ENCODE measurements around the gene GPR142.

Gene GPR142

GRCh38 chr17:74371653-74372147 lies 4.4 kb downstream of the GPR142 start:
- no peak for DNase-seq

- DNase-seq, result no peak
Measured at GRCh38 chr17:74372426-74372825, 5.1 kb downstream of the GPR142 start.

DNA sequence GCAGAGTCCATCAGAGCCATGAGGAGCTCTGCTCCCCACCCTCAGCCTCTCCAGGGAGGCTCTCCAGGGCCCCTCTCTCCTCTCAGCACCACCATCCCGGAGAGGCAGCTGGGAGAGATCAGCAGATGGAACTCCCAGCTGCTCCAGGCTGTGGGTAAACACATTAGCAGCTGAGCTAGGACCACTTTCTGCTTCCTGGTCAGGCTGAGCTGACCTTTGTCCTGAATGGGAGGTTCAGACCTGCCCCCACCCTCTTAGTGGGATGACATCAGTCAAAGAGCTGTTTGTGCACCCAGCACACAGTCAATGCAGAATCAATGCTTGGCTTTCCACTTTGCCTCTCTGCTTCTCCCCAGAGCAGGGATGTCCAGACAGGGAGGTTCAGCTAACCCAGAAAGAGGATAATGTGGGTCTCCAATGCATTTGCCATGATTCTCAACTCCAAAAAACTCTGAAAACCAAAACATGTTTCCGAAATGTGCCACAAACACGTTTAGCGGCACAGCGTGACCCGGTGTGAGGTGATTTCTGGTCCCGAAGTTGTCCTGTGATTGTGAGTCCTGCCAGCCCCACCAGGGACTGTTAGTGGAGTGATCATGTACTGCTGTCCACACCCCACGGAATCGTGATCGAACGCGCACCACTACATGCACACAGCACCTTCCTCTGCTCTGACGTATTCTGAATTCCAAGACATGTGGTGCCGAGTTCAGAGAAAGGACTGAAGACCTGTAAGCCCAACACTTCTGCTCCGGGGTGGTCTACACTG lies 6.7 kb downstream of the GPR142 start:
- no peak for DNase-seq

GRCh38 chr17:74374858-74375257 lies 7.6 kb downstream of the GPR142 start:
- DNase-seq, result no peak

DNA sequence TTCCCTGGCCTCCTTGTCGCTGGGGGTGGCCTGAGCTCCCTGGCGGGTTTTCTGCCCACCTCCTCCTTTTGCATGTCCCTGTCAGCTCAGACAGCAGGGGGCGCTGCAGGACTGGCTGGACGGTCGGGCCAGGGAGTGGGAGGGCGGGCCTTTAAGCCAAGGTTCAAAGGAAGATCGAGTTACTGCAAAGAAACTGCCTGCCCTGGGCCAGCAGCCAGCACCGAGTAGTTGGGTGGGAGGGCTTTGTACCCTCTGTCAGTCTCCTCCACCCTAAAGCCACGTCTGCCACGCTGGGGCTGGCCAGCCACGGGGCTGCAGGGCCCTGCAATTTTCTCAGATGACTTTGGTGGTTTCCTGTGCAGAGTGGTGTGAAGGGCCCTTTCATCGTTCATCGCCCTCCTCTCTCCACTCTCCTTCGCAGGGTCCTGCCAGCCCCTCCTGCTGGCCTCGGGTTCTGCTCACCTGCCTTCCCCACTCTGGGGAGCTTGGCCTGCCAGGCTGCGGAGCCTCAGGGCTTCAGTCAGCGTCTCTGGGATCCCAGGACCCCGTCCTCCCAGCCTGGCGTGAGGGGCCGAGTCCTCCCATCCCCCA lies 12.3 kb downstream of the GPR142 start:
- peak; percentile 89 for DNase-seq

GRCh38 chr17:74380086-74380958 lies 13.0 kb downstream of the GPR142 start:
- no peak for DNase-seq

DNA sequence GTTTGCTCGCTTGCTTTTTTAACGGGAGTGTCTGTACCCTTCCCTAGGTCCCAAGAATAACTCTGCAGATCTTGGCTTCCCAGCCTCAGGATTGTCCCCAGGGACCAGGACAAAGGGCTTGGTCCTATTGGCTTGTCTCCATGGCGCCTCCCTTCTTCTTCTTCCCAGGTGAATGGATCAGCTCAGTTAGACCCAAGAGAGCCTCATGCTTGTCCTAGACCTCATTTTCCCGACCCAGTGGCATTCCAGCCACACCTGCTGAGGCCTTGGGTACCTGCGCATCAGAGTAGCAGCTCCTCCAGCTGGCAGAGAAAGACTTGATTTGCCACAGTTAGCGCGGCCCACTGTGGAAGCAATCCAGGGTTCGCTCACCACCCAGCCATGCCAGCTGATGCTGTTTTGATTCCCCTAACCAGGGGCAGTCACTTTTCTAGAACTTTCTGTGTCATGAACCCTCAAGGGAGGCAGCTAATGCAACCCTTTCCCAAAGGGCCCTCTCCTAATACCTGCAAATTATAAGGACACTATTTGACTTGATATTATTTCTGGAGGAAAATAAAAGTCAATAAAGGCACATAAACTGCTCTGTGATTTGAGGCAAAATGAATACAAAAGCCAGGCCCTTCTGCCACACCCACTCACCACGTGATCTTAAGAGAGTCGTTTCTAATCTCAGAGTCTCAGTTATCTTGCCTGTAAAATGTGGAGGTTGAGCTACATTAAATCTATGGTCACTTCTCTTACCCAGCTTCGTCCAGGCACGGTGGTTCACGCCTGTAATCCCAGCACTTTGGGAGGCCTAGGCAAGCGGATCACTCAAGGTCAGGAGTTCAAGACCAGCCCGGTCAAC lies 13.9 kb downstream of the GPR142 start:
- no peak for DNase-seq

- no peak for DNase-seq
Measured at GRCh38 chr17:74383141-74383540, 15.8 kb downstream of the GPR142 start.

- no peak for DNase-seq
Measured at GRCh38 chr17:74385201-74385600, 17.9 kb downstream of the GPR142 start.

DNA sequence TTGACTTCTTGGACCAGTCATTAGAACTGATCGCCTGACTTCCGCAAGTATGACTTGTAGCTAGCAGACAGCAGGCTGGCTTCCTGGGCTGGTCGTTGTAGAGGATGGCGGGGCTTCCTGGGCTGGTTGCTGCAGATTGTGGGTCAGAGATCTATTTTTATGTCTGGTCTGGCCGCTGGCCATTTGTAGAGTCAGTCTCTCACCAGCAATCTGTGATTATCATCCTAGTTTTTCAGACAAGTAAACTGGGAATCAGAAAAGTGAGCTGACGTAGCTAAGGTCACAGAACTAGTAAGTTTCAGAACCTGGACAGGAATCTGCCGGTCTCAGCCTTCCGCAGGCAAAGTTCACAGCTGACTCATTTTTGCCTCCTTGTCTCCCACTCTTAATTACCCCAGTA lies 19.1 kb downstream of the GPR142 start:
- no peak for DNase-seq

DNA sequence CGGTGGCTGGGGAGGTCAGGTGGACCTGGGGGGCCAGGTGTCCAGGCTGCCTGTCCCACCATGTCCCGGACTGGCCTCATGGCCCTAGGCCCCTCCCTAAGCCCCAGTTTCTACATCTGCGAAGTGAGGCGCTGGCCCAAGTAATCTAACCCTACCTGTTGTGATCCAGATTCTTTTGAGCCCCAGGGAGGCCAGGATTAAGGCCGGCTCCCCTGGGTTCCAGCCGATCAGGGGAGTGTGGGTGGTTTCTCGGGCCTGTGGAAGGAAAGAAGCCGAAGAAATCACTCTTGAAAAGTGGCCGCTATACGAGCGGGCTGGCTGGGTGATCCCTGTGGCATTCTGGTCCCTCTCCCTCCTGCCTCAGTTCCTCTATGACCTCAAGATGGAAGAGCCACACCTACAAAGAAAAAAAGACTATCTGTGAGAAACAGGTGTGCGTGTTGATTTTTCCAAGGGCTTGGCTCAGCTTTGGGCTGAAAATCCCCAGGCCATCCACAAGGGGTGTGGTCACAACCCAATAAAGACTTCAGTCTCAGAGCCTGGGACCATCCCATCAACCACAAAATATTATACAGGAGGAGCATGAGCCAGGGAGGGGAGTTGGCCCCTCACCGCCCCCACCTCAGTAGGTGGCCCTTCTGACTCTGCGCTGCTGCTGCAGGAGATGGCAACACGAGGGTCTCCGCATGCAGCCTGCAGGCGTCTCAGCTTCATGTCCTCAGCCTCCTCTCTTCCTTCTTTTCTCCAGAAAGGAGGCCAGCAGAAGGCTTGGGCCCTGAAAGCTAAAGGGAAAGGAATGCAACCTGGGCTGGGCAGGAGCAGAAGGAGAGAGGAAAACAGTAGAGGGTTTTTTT lies 20.3 kb downstream of the GPR142 start:
- DNase-seq, result no peak

GRCh38 chr17:74389084-74389753 lies 21.9 kb downstream of the GPR142 start:
- DNase-seq, result no peak

DNA sequence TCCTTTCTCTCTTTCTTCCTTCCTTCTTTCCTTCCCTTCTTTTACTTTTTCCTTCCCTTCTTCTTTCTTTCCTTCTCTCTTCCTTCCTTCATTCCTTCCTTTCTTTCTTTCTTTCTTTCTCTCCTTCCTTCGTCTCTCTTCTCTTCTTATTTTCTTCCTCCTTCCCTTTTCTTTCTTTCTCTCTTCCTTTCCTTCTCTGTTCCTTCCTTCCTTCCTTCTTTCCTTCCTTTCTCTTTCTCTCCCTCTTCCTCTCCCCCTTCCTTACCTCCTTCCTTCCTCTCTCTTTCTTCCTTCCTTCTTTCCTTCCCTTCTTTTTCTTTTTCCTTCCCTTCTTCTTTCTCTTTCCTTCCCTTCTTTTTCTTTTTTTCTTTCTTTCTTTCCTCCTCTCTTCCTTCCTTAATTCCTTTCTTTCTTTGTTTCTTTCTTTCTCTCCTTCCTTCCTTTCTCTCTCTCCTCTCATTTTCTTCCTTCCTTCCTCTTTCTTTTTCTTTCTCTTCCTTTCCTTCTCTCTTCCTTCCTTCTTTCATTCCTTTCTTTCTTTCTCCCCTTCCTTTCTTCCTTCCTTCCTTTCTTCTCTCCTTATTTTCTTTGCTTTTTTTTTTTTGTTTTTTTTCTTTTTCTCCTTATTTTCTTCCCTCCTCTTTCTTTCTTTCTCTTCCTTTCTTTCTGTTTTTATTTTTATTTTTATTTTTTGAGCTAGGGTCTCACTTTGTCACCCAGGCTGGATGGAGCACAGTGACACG lies 22.8 kb downstream of the GPR142 start:
- no peak for DNase-seq

DNA sequence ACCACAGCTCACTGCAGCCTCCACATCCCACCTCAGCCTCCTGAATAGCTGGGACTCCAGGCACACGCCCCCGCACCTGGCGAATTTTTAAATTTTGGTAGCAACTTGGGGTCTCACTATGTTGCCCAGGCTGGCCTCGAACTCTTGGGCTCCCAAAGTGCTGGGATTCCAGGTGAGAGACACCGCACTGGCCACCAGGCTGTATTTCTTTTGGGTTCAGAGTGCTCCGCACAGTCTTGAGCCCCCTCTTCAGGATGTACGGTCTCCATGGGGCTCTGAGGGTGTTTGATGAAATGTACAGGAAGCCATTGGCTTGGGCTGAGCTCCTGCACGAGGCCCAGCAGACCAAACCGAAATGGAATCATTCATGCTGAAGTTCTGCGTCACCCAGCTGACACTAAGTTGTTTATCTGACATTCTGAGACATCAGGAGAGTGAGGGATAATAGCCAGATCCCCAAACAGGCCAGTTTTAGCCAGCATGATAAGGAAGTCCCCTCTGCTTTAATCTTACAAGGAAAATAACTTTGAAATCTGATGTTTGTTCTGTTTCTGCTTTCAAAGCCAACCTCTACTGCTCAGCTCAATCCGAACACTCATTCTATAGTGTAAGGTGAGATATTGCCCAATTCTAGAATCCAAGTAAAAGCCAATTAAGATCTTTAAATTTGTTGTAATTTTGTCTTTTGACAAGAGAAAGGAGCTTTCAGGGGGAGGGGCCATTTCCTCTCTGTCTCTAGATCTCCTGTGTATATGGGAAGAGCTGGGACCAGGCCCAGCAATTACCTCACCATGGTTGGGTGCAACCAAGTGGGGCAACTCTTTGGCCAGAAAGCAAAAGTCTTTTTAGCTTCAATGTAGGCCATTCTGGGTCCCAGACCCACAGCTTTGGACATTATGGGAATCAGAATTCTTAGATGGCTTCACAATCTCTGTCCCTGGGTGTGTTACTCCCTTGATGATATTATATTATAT lies 23.7 kb downstream of the GPR142 start:
- no peak for DNase-seq

GRCh38 chr17:74391771-74392170 lies 24.5 kb downstream of the GPR142 start:
- DNase-seq, result no peak

DNA sequence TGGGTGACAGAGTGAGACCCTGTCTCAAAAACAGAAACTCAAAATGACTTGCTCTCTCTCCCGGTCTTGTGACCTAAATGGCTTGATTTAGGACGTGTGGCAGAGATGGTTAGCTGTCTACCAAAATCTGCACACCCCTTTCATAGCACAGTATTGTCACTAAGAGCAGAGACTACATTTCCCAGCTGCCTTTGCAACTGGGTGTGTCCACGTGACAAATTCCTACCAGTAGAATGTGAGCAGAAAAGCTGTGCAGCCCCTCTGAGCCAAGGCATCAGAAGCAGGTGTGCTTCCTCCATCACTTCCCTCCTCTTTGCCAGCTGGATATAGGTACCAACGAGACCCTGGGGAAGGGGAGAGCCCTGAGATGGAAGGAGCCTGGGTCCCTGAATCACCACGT lies 25.5 kb downstream of the GPR142 start:
- no peak for DNase-seq

- no peak for DNase-seq
Measured at GRCh38 chr17:74393346-74393942, 26.1 kb downstream of the GPR142 start.

DNA sequence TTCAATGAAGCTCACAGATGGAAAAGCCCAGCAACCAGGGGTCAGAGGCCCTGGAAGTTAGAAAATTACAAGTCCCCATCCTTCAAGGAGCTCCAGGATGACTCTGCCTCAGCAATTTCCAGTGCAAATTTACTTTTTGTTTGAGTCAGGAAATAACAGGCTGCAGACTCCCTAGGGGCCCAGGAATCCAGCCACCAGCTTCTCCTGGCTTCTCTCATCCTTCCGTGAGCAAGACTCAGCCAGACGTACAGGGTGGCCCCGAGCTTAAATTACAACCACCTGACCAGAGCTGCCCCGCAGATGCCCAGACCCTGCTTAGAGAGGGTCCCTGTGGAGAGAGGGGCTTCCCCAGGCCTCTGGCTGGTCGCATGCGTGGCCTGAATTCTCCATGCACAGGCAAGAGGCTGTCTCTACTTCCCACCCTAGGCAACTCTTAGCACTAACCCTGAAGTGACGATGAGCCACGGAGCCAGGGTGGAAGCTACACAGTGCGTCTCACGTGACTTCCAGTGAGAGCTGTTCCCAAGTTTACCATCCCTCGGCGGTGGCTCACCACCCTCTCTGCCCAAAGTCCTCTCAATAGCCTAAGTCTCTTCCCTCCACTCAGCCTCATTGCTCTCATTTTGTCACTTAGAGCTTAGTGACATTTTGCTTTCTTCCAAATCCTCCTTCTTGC lies 27.1 kb downstream of the GPR142 start:
- DNase-seq, result no peak
